SU-DHL-6 (cell line): Measurements from ENCODE around the gene ATF6.

Source experiments
- H2AFZ ChIP-seq: fragments of 200-600 bp; sonication (generic); 2 replicates; pipeline ENCODE4 v1.6.1; 2014; ENCODE audit warnings: low read depth, mild to moderate bottlenecking, moderate library complexity, mixed read lengths, antibody characterized with exemption, low read length; ENCODE audit not compliant: severe bottlenecking
- H3F3A ChIP-seq: fragments of 200-600 bp; shearing (Covaris generic); 2 replicates; pipeline ENCODE4 v1.6.0; 2016; ENCODE audit warnings: antibody characterized with exemption, mild to moderate bottlenecking; ENCODE audit not compliant: insufficient read depth
- H3K27ac ChIP-seq: fragments of 200-600 bp; sonication (generic); 2 replicates; pipeline ENCODE4 v1.5.1; 2016; ENCODE audit warnings: low read depth, mild to moderate bottlenecking, low read length, moderate library complexity, mixed read lengths
- H3K27me3 ChIP-seq: fragments of 200-600 bp; sonication (generic), shearing (Covaris generic); 2 replicates; pipeline ENCODE4 v1.6.0; 2014; ENCODE audit warnings: mild to moderate bottlenecking, low read length
- H3K36me3 ChIP-seq: fragments of 200-600 bp; sonication (generic); 2 replicates; pipeline ENCODE4 v1.6.1; 2014; ENCODE audit warnings: mild to moderate bottlenecking, low read length, mixed read lengths
- H3K4me2 ChIP-seq: fragments of 300-600, 200-600 bp; shearing (Covaris generic), sonication (generic); 2 replicates; pipeline ENCODE4 v1.6.0; 2014; ENCODE audit warnings: low read length, low read depth, mild to moderate bottlenecking; ENCODE audit not compliant: poor library complexity, severe bottlenecking
- H3K4me3 ChIP-seq: fragments of 200-600 bp; sonication (generic); 2 replicates; pipeline ENCODE4 v1.5.1; 2014; ENCODE audit warnings: antibody characterized with exemption, low read length, mild to moderate bottlenecking, mixed read lengths; ENCODE audit not compliant: insufficient read depth, poor library complexity, severe bottlenecking
- H3K79me2 ChIP-seq: fragments of 200-600 bp; sonication (generic); 2 replicates; pipeline ENCODE4 v1.6.1; 2014; ENCODE audit warnings: mild to moderate bottlenecking, low read length, moderate library complexity; ENCODE audit not compliant: insufficient read depth
- H3K9ac ChIP-seq: fragments of 200-600 bp; sonication (generic); 2 replicates; pipeline ENCODE4 v1.7.0; 2014; ENCODE audit warnings: mild to moderate bottlenecking, low read length
- H3K9me2 ChIP-seq: fragments of 200-600 bp; sonication (generic); replicated peaks from 2 replicates; pipeline ENCODE4 v1.6.1; 2014; ENCODE audit warnings: low read length; ENCODE audit not compliant: insufficient read depth
- H3K9me3 ChIP-seq: fragments of 200-600 bp; sonication (generic); 2 replicates; pipeline ENCODE4 v1.6.1; 2014; ENCODE audit warnings: low read length, mixed read lengths; ENCODE audit not compliant: insufficient read depth
- H4K20me1 ChIP-seq: fragments of 200-600 bp; sonication (generic); 2 replicates; pipeline ENCODE4 v1.6.1; 2014; ENCODE audit warnings: low read depth, mild to moderate bottlenecking, antibody characterized with exemption, low read length, moderate library complexity, mixed read lengths
- EZH2phosphoT487 ChIP-seq: fragments of 200-600 bp; sonication (generic), shearing (Covaris generic); conservative IDR thresholded peaks from 2 replicates; pipeline ENCODE4 v1.6.1; 2018; ENCODE audit warnings: mild to moderate bottlenecking, antibody characterized with exemption, low read length, moderate library complexity, mixed read lengths
- TF ChIP-seq, protein P1 (sequence below): fragments of 200-600 bp; sonication (generic); IDR thresholded peaks from one replicate; pipeline ENCODE4 v1.5.1; 2017; ENCODE audit warnings: antibody characterized with exemption, mild to moderate bottlenecking, low read length, moderate library complexity; ENCODE audit not compliant: insufficient read depth, poor library complexity, severe bottlenecking

Gene ATF6

DNA sequence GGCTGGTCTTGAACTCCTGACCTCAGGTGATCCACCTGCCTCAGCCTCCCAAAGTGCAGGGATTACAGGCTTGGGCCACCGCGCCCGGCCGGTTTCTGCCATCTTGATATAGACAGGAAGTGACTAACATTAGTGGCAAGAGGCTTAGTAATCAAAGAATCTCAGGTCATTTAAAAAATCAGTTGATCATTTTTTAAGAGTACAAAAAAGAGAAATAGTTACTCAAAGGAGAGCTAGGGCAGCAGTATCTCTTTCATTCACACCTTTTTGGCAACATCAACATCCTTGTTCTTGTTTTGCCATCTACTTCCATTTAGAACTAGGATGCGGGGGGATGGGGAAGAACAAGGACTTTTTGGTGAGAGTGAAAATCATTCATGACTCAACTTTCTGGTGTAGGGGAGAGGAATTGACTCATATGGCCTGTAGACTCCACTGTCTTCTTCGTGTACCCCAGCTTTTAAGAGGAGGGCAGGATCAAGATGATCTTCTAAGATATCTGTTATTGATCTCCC is 36.0 kb upstream of the ATF6 start:
- Histone ChIP-seq H3K4me3 (no peak overlapping the region), H3K79me2 (no peaks in the 10 kb centered on the region), H3F3A (peaks cover 14% of the 10 kb centered on the region), H3K9me3 (no peaks in the 10 kb centered on the region), H3K9ac (no peak overlapping the region), H3K9me2 (no peaks in the 10 kb centered on the region), H3K4me2 (no peak overlapping the region), H3K27me3 (no peaks in the 10 kb centered on the region), H3K27ac (no peak overlapping the region), H3K36me3 (no peaks in the 10 kb centered on the region), H2AFZ (no peak overlapping the region), H4K20me1 (no peaks in the 10 kb centered on the region)
- no peak for TF ChIP-seq EZH2phosphoT487
- TF ChIP-seq, protein P1, sequence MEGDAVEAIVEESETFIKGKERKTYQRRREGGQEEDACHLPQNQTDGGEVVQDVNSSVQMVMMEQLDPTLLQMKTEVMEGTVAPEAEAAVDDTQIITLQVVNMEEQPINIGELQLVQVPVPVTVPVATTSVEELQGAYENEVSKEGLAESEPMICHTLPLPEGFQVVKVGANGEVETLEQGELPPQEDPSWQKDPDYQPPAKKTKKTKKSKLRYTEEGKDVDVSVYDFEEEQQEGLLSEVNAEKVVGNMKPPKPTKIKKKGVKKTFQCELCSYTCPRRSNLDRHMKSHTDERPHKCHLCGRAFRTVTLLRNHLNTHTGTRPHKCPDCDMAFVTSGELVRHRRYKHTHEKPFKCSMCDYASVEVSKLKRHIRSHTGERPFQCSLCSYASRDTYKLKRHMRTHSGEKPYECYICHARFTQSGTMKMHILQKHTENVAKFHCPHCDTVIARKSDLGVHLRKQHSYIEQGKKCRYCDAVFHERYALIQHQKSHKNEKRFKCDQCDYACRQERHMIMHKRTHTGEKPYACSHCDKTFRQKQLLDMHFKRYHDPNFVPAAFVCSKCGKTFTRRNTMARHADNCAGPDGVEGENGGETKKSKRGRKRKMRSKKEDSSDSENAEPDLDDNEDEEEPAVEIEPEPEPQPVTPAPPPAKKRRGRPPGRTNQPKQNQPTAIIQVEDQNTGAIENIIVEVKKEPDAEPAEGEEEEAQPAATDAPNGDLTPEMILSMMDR: no peak

DNA sequence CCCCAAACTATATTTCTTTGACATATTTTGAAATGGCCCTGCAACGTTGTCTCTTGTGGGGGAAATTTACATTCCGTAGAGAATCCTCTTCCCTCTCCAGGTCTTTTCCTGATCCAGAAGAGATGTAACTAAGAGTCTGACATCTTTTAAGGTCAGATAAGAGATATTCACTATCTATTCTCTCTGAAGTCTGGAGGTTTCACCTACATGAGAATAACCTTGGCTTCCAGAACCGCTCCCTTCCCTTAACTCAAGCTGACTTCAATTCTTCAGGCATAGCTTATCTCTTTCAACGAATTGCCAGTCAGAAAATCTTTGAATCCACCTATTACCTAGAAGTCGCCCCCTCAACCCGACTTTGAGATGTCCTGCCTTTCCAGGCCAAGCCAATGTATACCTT is 34.9 kb upstream of the ATF6 start:
- Histone ChIP-seq H3K79me2 (no peaks in the 10 kb centered on the region), H3F3A (peaks cover 14% of the 10 kb centered on the region), H3K4me3 (no peak overlapping the region), H3K27me3 (no peaks in the 10 kb centered on the region), H3K27ac (no peak overlapping the region), H3K4me2 (no peak overlapping the region), H3K9me3 (no peaks in the 10 kb centered on the region), H2AFZ (no peak overlapping the region), H4K20me1 (no peaks in the 10 kb centered on the region), H3K9me2 (no peaks in the 10 kb centered on the region), H3K36me3 (no peaks in the 10 kb centered on the region), H3K9ac (no peak overlapping the region)
- TF ChIP-seq, protein P1: no peak
- no peak for TF ChIP-seq EZH2phosphoT487

GRCh38 chr1:161731981-161732718 is 34.0 kb upstream of the ATF6 start:
- Histone ChIP-seq H3F3A (peaks cover 9% of the 10 kb centered on the region), H2AFZ (no peak overlapping the region), H3K9me2 (no peaks in the 10 kb centered on the region), H3K27me3 (no peaks in the 10 kb centered on the region), H4K20me1 (no peaks in the 10 kb centered on the region), H3K79me2 (no peaks in the 10 kb centered on the region), H3K27ac (no peak overlapping the region), H3K9me3 (no peaks in the 10 kb centered on the region), H3K36me3 (no peaks in the 10 kb centered on the region), H3K4me2 (no peak overlapping the region), H3K9ac (no peak overlapping the region), H3K4me3 (no peak overlapping the region)
- TF ChIP-seq EZH2phosphoT487: no peak
- TF ChIP-seq, protein P1: no peak
